Esophagus squamous epithelium (tissue), 5 donors: Measurements from ENCODE around the gene TNFSF11. TPM values are rescaled to one million over a fixed set of nuclear protein-coding genes. Genes with fewer than 3 reads are reported as not detected.

Experiments used
- DNase-seq: peaks from one replicate; lab custom pipeline; 2025; lab: John Stamatoyannopoulos, UW
- H3K27ac ChIP-seq, 4 donors: fragments of 200-600 bp; sonication (generic); one replicate each; pipeline ENCODE4 v1.5.1; 2016 to 2019; ENCODE audit warnings: mild to moderate bottlenecking in 1 of 4
- H3K27me3 ChIP-seq, 4 donors: fragments of 200-600 bp; sonication (generic); 1 replicate in 3 of 4; 2 replicates in 1 of 4; pipeline versions ENCODE4 v1.5.1 to v1.6.0; 2017 to 2021; ENCODE audit warnings: antibody characterized with exemption in 1 of 4
- H3K36me3 ChIP-seq, 3 donors: fragments of 200-600 bp; sonication (generic); one replicate each; pipeline ENCODE4 v1.5.1; 2016 to 2019
- H3K4me1 ChIP-seq, 3 donors: fragments of 200-600 bp; sonication (generic); one replicate each; pipeline ENCODE4 v1.5.1; 2017 to 2019
- H3K4me3 ChIP-seq, 4 donors: fragments of 200-600 bp; sonication (generic); 1 replicate in 3 of 4; 2 replicates in 1 of 4; pipeline ENCODE4 v1.5.1; 2016 to 2019; ENCODE audit warnings: mild to moderate bottlenecking in 2 of 4, moderate library complexity in 1 of 4
- H3K9me3 ChIP-seq, 3 donors: fragments of 200-600 bp; sonication (generic); one replicate each; pipeline ENCODE4 v1.5.1; 2016 to 2019
- POLR2A ChIP-seq, 4 donors: fragments of 450-650 bp; IDR thresholded peaks; one replicate each; pipeline ENCODE4 v1.6.1; 2017; ENCODE audit warnings: antibody characterized with exemption in 4 of 4, mild to moderate bottlenecking in 4 of 4, moderate library complexity in 3 of 4
- WGBS, 2 donors: methylation state at CpG; one replicate each; pipeline ENCODE4 v1.1.5; 2018; 5-methylcytosine and 5-hydroxymethylcytosine counted together
- intact Hi-C: fragments of 100-400 bp; cut with DNase I; formaldehyde crosslinking; loops from one replicate; pipeline ENCODE4 v1.15.0; 2022
- total RNA-seq, 4 donors: library from RNA; depleted of rRNA; stranded (reverse); fragments of >200 nt; gene quantifications; one replicate each; pipeline ENCODE4 v1.1.0, GENCODE V29; 2016
- TF ChIP-seq, protein P1 (sequence below), 6 experiments: fragments of 450-650 bp in 4 of 6; fragments of 200-600 bp in 2 of 6; sonication (generic) in 2 of 6; IDR thresholded peaks; one replicate each; pipeline ENCODE4 v1.5.1; 2016 to 2019; ENCODE audit warnings: antibody characterized with exemption in 6 of 6, mild to moderate bottlenecking in 4 of 6, moderate library complexity in 4 of 6
- donor health status: DM: yes; HTN: yes; CAD: no.

TNFSF11 gene
- total RNA-seq, 4 donors from 2014 or later = 0.18 to 0.45 TPM; not detected in 2

DNA sequence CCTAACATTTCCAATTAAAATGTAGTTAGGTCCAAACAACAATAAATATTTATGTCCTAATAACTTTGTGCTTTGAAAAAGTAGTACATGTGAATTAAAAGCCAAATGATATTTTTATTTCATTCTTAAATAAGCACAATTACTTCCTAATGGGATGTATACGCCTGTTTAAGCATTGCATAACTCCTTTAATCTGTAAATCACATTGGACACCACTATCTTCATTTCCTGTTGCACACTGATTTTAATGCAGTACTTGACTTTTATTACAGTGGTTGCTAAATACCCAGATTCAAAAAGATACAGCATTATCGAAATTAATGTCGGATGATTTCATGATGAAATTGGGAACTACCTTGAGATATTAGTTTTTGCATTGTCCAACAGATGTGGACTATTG is 70.9 kb downstream of the TNFSF11 start:
- Histone ChIP-seq H3K9me3 (no peaks in the 10 kb centered on the region), H3K27ac (no peak overlapping the region), H3K36me3 (no peaks in the 10 kb centered on the region), H3K4me1 (no peaks in the 10 kb centered on the region), H3K4me3 (no peak overlapping the region), H3K27me3 (no peaks in the 10 kb centered on the region)
- 83 to 88% methylated on average over 3 of the region's 3 CpGs for WGBS, 2 donors
- no peak for DNase-seq
- intact Hi-C loops = no loop called here
- TF ChIP-seq, protein P1, sequence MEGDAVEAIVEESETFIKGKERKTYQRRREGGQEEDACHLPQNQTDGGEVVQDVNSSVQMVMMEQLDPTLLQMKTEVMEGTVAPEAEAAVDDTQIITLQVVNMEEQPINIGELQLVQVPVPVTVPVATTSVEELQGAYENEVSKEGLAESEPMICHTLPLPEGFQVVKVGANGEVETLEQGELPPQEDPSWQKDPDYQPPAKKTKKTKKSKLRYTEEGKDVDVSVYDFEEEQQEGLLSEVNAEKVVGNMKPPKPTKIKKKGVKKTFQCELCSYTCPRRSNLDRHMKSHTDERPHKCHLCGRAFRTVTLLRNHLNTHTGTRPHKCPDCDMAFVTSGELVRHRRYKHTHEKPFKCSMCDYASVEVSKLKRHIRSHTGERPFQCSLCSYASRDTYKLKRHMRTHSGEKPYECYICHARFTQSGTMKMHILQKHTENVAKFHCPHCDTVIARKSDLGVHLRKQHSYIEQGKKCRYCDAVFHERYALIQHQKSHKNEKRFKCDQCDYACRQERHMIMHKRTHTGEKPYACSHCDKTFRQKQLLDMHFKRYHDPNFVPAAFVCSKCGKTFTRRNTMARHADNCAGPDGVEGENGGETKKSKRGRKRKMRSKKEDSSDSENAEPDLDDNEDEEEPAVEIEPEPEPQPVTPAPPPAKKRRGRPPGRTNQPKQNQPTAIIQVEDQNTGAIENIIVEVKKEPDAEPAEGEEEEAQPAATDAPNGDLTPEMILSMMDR (IDR thresholded peaks at IDR 0.05) = no peak
- TF ChIP-seq POLR2A (IDR thresholded peaks at IDR 0.05) = no peak

DNA sequence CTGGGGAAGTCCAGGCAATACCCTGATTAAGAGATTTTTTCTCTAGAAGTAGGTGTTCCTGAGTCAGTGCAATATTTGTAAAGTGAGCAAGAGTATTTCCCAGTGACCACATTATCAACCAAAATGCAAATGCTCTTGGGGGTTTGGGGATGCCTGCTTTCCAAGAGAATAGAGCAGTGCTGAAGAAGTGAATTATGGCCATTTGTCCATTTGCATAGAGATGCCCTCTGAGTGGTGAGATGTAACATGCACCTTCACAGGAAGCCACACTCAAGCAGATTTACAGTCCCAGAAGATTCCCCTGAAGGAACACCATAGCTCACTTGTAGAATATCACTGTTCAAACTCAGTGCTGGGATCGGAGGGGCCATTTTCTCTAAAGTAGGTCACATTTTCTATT is 71.8 kb downstream of the TNFSF11 start:
- intact Hi-C loops = no loop called here
- no peak for TF ChIP-seq POLR2A (IDR thresholded peaks at IDR 0.05)
- TF ChIP-seq, protein P1 (IDR thresholded peaks at IDR 0.05) = no peak

DNA sequence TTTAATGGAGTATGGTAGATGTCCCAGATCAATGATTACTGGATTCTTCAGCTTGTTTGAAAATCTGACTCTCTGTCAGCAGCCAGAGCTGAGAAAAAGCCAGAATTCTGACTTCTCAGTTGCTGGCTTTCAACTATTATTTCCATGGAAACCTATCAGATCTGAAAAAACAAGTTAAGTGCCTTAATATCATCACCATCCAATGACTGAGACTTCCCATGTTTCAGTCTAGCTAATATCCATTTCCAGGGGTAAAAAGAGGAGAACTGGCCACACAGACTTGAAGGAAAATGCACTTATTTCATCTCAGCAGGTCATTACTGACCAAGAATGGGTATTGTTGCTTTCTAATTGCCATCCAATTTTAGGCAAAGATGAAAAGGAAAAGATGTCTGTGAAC is 75.2 kb downstream of the TNFSF11 start:
- no peak for TF ChIP-seq POLR2A (IDR thresholded peaks at IDR 0.05)
- TF ChIP-seq, protein P1 (IDR thresholded peaks at IDR 0.05) = no peak
- Histone ChIP-seq H3K4me3 (no peak overlapping the region), H3K27ac (no peak overlapping the region), H3K4me1 (no peaks in the 10 kb centered on the region), H3K27me3 (peaks cover 0 to 20% (median 0%) of the 10 kb centered on the region in 4 donors), H3K36me3 (no peaks in the 10 kb centered on the region), H3K9me3 (no peaks in the 10 kb centered on the region)
- DNase-seq = no peak
- intact Hi-C loops = no loop called here

More for the DNA sequence above, 71.8 kb downstream of the TNFSF11 start:
- DNase-seq = no peak
- H3K9me3 ChIP-seq = no peaks in the 10 kb centered on the region
- WGBS, 2 donors = 90 to 100% methylated on average over 1 of the region's 1 CpG
- no peaks in the 10 kb centered on the region for H3K36me3 ChIP-seq
- H3K4me3 ChIP-seq = no peak overlapping the region
- no peak overlapping the region for H3K27ac ChIP-seq
- H3K27me3 ChIP-seq = no peaks in the 10 kb centered on the region
- no peaks in the 10 kb centered on the region for H3K4me1 ChIP-seq

DNA sequence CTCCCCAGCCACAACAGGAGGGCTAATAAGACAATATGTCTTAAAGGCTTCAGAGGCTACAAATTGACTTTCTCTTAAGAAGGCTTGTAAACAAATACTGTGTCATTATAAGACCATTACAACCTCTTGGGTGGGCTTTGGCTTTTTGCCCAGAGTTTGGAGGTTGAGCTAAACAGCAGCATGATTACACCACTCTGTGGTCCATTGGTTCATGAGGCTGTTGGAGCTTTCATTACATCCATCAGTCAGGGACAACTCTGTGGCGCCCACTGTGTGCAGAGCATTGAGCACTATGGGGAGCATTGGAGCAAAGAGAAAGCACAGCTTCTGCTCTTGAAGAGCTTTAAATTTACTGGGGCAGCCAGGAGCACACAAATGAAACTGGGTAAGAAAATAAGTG is 75.9 kb downstream of the TNFSF11 start:
- Histone ChIP-seq H3K36me3 (no peaks in the 10 kb centered on the region), H3K4me1 (no peaks in the 10 kb centered on the region), H3K27ac (no peak overlapping the region), H3K4me3 (no peak overlapping the region), H3K9me3 (no peaks in the 10 kb centered on the region), H3K27me3 (peaks cover 0 to 26% (median 0%) of the 10 kb centered on the region in 4 donors)
- TF ChIP-seq POLR2A (IDR thresholded peaks at IDR 0.05) = no peak
- TF ChIP-seq, protein P1 (IDR thresholded peaks at IDR 0.05) = no peak
- intact Hi-C loops = no loop called here
- no peak for DNase-seq
- 100% methylated on average over 1 of the region's 1 CpG for WGBS, 2 donors

DNA sequence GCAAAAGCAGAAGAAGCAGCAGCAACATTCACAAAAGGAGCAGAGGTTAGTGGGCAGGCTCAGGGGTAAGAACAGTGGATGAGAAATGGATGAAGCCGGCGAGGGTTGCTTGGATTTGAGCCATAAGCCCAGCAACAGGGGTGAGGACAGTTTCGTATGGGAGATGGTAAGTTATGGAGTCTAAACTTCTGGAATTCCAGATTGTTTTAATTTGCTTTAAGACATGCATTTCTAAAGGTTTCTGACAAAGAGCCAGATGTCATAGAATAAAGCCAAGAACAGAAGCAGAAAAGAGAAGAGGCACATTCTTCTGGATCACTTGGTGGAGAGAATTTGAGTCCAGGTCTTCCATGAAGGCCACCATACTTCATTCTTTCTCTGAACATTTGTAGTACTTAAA is 76.6 kb downstream of the TNFSF11 start:
- Histone ChIP-seq H3K4me3 (no peak overlapping the region), H3K27me3 (peaks cover 0 to 32% (median 0%) of the 10 kb centered on the region in 4 donors), H3K4me1 (no peaks in the 10 kb centered on the region), H3K27ac (no peak overlapping the region), H3K9me3 (no peaks in the 10 kb centered on the region), H3K36me3 (no peaks in the 10 kb centered on the region)
- no peak for DNase-seq
- intact Hi-C loops = no loop called here
- no peak for TF ChIP-seq POLR2A (IDR thresholded peaks at IDR 0.05)
- TF ChIP-seq, protein P1 (IDR thresholded peaks at IDR 0.05) = no peak
- 38 to 58% methylated on average over 3 of the region's 3 CpGs for WGBS, 2 donors
